GM06990 (cell line): Measurements from ENCODE around the gene SYDE2.
A peak's percentile ranks its signal among the peaks of the same experiment; 100 is the strongest.
"Not testable (repeated sequence)": the region's sequence is repeated elsewhere in the genome, so short reads cannot be mapped to it uniquely, and the experiment has no call there.

Source experiments
- DNase-seq: peaks from one replicate; pipeline ENCODE4 v3.0.0-alpha.2; 2011; ENCODE audit not compliant: insufficient read length; ENCODE audit errors: extremely low read depth
- H3K27me3 ChIP-seq: replicated peaks from 2 replicates; pipeline ENCODE4 v1.6.0; 2011; ENCODE audit warnings: low read length; ENCODE audit not compliant: control insufficient read depth, insufficient read depth
- H3K36me3 ChIP-seq: 2 replicates; pipeline ENCODE4 v1.5.1; 2011; ENCODE audit warnings: low read length; ENCODE audit not compliant: control insufficient read depth, insufficient read depth
- H3K4me3 ChIP-seq: replicated peaks from 2 replicates; pipeline ENCODE4 v1.5.1; 2011; ENCODE audit warnings: low read depth, mild to moderate bottlenecking, control low read depth, low read length
- TF ChIP-seq, protein P1 (sequence below): IDR thresholded peaks from 2 replicates; pipeline ENCODE4 v1.5.1; 2011; ENCODE audit warnings: low read length, control low read depth, mild to moderate bottlenecking, inconsistent platforms; ENCODE audit not compliant: insufficient read depth, poor library complexity, severe bottlenecking

SYDE2 gene

DNA sequence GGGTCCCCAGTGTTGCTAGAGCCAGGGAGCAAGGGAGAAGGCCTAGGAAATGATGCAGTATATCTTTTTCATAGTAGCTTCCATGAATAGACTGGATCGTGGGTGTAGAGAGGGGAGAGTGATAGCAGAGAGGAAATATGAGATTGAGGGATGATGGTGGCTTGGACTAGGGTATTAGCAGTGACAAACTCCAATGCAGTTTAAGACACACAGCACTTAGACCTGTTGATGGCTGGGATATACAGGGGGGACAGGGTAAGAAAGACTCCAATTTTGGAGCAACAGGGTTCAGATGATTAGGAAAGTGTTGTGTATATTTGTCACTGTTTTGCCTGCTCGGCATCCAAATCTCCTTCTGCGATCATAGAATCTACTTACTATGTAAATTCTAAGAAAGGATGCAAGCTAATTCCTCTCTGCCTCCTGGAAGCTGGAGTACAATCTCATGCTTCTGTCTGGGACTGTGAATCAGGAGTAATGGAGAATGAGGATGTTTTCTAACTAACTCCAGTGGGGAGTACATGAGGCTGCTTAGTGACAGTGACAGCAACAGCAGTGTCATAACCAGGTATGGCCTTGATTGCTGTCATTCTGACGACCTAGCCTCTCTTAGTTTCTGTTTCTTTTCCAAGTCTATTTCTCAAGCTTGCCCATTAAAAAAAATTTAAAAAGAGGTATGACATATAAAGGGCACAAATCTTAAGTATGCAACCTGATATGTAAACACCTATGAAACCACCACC is 47.5 kb downstream of the SYDE2 start:
- Histone ChIP-seq H3K4me3 (no peak overlapping the region), H3K27me3 (no peaks in the 10 kb centered on the region), H3K36me3 (no peaks in the 10 kb centered on the region)
- no peak for DNase-seq
- TF ChIP-seq, protein P1, sequence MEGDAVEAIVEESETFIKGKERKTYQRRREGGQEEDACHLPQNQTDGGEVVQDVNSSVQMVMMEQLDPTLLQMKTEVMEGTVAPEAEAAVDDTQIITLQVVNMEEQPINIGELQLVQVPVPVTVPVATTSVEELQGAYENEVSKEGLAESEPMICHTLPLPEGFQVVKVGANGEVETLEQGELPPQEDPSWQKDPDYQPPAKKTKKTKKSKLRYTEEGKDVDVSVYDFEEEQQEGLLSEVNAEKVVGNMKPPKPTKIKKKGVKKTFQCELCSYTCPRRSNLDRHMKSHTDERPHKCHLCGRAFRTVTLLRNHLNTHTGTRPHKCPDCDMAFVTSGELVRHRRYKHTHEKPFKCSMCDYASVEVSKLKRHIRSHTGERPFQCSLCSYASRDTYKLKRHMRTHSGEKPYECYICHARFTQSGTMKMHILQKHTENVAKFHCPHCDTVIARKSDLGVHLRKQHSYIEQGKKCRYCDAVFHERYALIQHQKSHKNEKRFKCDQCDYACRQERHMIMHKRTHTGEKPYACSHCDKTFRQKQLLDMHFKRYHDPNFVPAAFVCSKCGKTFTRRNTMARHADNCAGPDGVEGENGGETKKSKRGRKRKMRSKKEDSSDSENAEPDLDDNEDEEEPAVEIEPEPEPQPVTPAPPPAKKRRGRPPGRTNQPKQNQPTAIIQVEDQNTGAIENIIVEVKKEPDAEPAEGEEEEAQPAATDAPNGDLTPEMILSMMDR = no peak

- TF ChIP-seq, protein P1 = no peak
- H3K4me3 ChIP-seq = no peak overlapping the region
- H3K36me3 ChIP-seq = no peaks in the 10 kb centered on the region
- DNase-seq = no peak
- H3K27me3 ChIP-seq = no peaks in the 10 kb centered on the region
Measured at GRCh38 chr1:85151446-85151845, 49.4 kb downstream of the SYDE2 start.

- DNase-seq = no peak
- Histone ChIP-seq H3K4me3 (no peak overlapping the region), H3K36me3 (no peaks in the 10 kb centered on the region), H3K27me3 (no peaks in the 10 kb centered on the region)
- TF ChIP-seq, protein P1 = no peak
Measured at GRCh38 chr1:85149805-85150204, 51.0 kb downstream of the SYDE2 start.

GRCh38 chr1:85148524-85149250 is 52.1 kb downstream of the SYDE2 start:
- no peaks in the 10 kb centered on the region for H3K27me3 ChIP-seq
- peak; percentile 59 for DNase-seq
- H3K36me3 ChIP-seq = no peaks in the 10 kb centered on the region
- TF ChIP-seq, protein P1 = no peak
- H3K4me3 ChIP-seq = no peak overlapping the region

GRCh38 chr1:85146972-85147359 is 53.9 kb downstream of the SYDE2 start:
- TF ChIP-seq, protein P1 = no peak
- Histone ChIP-seq H3K4me3 (no peak overlapping the region), H3K27me3 (no peaks in the 10 kb centered on the region), H3K36me3 (no peaks in the 10 kb centered on the region)
- no peak for DNase-seq

- not testable (repeated sequence) for H3K36me3 ChIP-seq, DNase-seq, H3K4me3 ChIP-seq, H3K27me3 ChIP-seq
Measured at GRCh38 chr1:85146298-85146971, 54.4 kb downstream of the SYDE2 start.
